ENCODE data around the gene L3MBTL4. TPM values are rescaled to one million over a fixed set of nuclear protein-coding genes. Genes with fewer than 3 reads are reported as not detected.

L3MBTL4 gene
- total RNA-seq, 1 experiment from 2014 or later = 0.87 TPM

- in situ Hi-C loops (cut with HindIII; ENCODE audit: low pct_unique_long_range_greater_than_20kb, low sequenced_read_pairs) = no loop called here
- ATAC-seq (no peak), DNase-seq (ENCODE audit: low read depth, low spot score) (no peak)
- no peak overlapping the region for H3K4me3 ChIP-seq (ENCODE audit: low read depth in 2 of 2, low read length in 2 of 2)
- no TSS peak for BruUV-seq (replicated peaks)
- H3K4me1 ChIP-seq (ENCODE audit: control insufficient read depth, insufficient read depth, low read length) = no peaks in the 10 kb centered on the region
- no peaks in the 10 kb centered on the region for H3K27me3 ChIP-seq (ENCODE audit: control insufficient read depth, insufficient read depth, low read length)
- POLR2A ChIA-PET = interaction anchor here (0.7 kb wide), 1 partner anchor 77 kb away, joined by 4 read pairs; no protein-coding TSS in a partner anchor
- H3K36me3 ChIP-seq (ENCODE audit: control insufficient read depth, insufficient read depth, low read length) = no peaks in the 10 kb centered on the region
- CTCF ChIA-PET = no interaction called here
- no peak for TF ChIP-seq SIN3A (IDR thresholded peaks at IDR 0.05; ENCODE audit: borderline replicate concordance, insufficient read depth, low read depth, low read length)
- TF ChIP-seq TCF7L2 (IDR thresholded peaks at IDR 0.05; ENCODE audit: low read depth, low read length) = no peak
- TF ChIP-seq CTCF (IDR thresholded peaks at IDR 0.05) = no peak
- TF ChIP-seq REST (IDR thresholded peaks at IDR 0.05; ENCODE audit: insufficient read depth in 1 of 2, low read depth in 2 of 2, low read length in 1 of 2) = no peak
- no peak for TF ChIP-seq POLR2AphosphoS5 (IDR thresholded peaks at IDR 0.05; ENCODE audit: low read depth, low read length)
- H3K9me3 ChIP-seq (ENCODE audit: control insufficient read depth, insufficient read depth, low read depth, low read length) = no peaks in the 10 kb centered on the region
- no peak overlapping the region for H3K27ac ChIP-seq (ENCODE audit: low read length)
- intact Hi-C loops (cut with micrococcal nuclease; ENCODE audit: unreplicated experiment) = no loop called here
These were observed 124.9 kb downstream of the L3MBTL4 start for GRCh38 chr18:6289843-6290242.

- in situ Hi-C loops (cut with HindIII; ENCODE audit: low pct_unique_long_range_greater_than_20kb, low sequenced_read_pairs) = no loop called here
- Histone ChIP-seq H3K36me3 (ENCODE audit: control insufficient read depth, insufficient read depth, low read length) (no peaks in the 10 kb centered on the region), H3K27me3 (ENCODE audit: control insufficient read depth, insufficient read depth, low read length) (no peaks in the 10 kb centered on the region), H3K4me3 (ENCODE audit: low read depth in 2 of 2, low read length in 2 of 2) (no peak overlapping the region), H3K9me3 (ENCODE audit: control insufficient read depth, insufficient read depth, low read depth, low read length) (no peaks in the 10 kb centered on the region), H3K4me1 (ENCODE audit: control insufficient read depth, insufficient read depth, low read length) (no peaks in the 10 kb centered on the region), H3K27ac (ENCODE audit: low read length) (no peak overlapping the region)
- POLR2A ChIA-PET = no interaction called here
- DNase-seq (ENCODE audit: low read depth, low spot score) = no peak
- no TSS peak for BruUV-seq (replicated peaks)
- intact Hi-C loops (cut with micrococcal nuclease; ENCODE audit: unreplicated experiment) = no loop called here
- no peak for TF ChIP-seq REST (IDR thresholded peaks at IDR 0.05; ENCODE audit: insufficient read depth in 1 of 2, low read depth in 2 of 2, low read length in 1 of 2)
- TF ChIP-seq CTCF (IDR thresholded peaks at IDR 0.05) = no peak
- no peak for TF ChIP-seq POLR2AphosphoS5 (IDR thresholded peaks at IDR 0.05; ENCODE audit: low read depth, low read length)
- no peak for TF ChIP-seq TCF7L2 (IDR thresholded peaks at IDR 0.05; ENCODE audit: low read depth, low read length)
- no peak for TF ChIP-seq SIN3A (IDR thresholded peaks at IDR 0.05; ENCODE audit: borderline replicate concordance, insufficient read depth, low read depth, low read length)
- ATAC-seq = no peak
- CTCF ChIA-PET = no interaction called here
These were observed 128.1 kb downstream of the L3MBTL4 start for GRCh38 chr18:6286585-6286984.

All from Panc1 (cell line).